Heart right ventricle (tissue), 16 donors: ENCODE results near the gene GPC5. TPM values are rescaled to one million over a fixed set of nuclear protein-coding genes. Genes with fewer than 3 reads are reported as not detected.

Experiments
- ATAC-seq, 8 donors: fragments of 200-7000 bp; cut with Tn5 transposase; one replicate each; pipeline ENCODE4 v1.9.1; 2020; ENCODE audit warnings: mild to moderate bottlenecking in 8 of 8, moderate library complexity in 8 of 8, moderate number of reproducible peaks in 1 of 8
- DNase-seq, 2 donors: peaks; one replicate each; pipeline ENCODE4 v3.0.0-alpha.2; 2020
- H3K27ac ChIP-seq, 10 donors: fragments of 200-600 bp; sonication (generic) in 2 of 10; one replicate each; pipeline versions ENCODE4 v1.5.0 to v1.8.0; 2020 to 2022; ENCODE audit warnings: mild to moderate bottlenecking in 3 of 10
- H3K27me3 ChIP-seq, 7 donors: fragments of 200-600 bp; one replicate each; pipeline ENCODE4 v1.8.0; 2021 to 2022; ENCODE audit warnings: mild to moderate bottlenecking in 2 of 7
- H3K36me3 ChIP-seq, 9 donors: fragments of 200-600 bp; sonication (generic) in 1 of 9; one replicate each; pipeline versions ENCODE4 v1.5.0 to v1.8.0; 2020 to 2022; ENCODE audit warnings: mild to moderate bottlenecking in 2 of 9
- H3K4me1 ChIP-seq, 9 donors: fragments of 200-600 bp; sonication (generic) in 1 of 9; one replicate each; pipeline versions ENCODE4 v1.5.0 to v1.8.0; 2020 to 2022; ENCODE audit warnings: mild to moderate bottlenecking in 4 of 9
- H3K4me3 ChIP-seq, 10 donors: fragments of 200-600 bp; sonication (generic) in 2 of 10; one replicate each; pipeline versions ENCODE4 v1.5.0 to v1.8.0; 2020 to 2022; ENCODE audit warnings: mild to moderate bottlenecking in 7 of 10, moderate library complexity in 2 of 10
- H3K9me3 ChIP-seq, 11 donors: fragments of 200-600 bp in 10 of 11; sonication (generic) in 2 of 11; one replicate each; pipeline versions ENCODE4 v1.5.0 to v1.8.0; 2013 to 2022; ENCODE audit warnings: mild to moderate bottlenecking in 2 of 11, control low read depth in 1 of 11, moderate library complexity in 1 of 11
- WGBS, 2 donors: extraction: QIAGEN DNeasy Blood & Tissue Kit; methylation state at CpG; one replicate each; pipeline ENCODE4 v1.1.7; 2013; ENCODE audit warnings: inconsistent platforms in 1 of 2; 5-methylcytosine and 5-hydroxymethylcytosine counted together
- intact Hi-C, 10 donors: fragments of 100-400 bp; cut with DNase I; formaldehyde crosslinking; loops; one replicate each; pipeline versions ENCODE4 v1.11.1 to v1.14.2; 2022
- polyA plus RNA-seq, 2 donors: library from polyadenylated mRNA; stranded (reverse); fragments of 200-250 nt; gene quantifications; one replicate each; pipeline ENCODE4 v1.2.3, GENCODE V29; 2013
- total RNA-seq, 10 donors: library from RNA; stranded (reverse); fragmentation: NEBNext Ultra II Directional in 3 of 10; extraction: Animal tissue kit (Norgen Biotek cat#: 25700) in 3 of 10; gene quantifications; one replicate each; pipeline versions ENCODE4 v1.2.1 to v1.2.4, GENCODE V29; 2021 to 2023
- TF ChIP-seq, protein P1 (sequence below), 9 donors: fragments of 200-600 bp; sonication (generic) in 2 of 9; IDR thresholded peaks; one replicate each; pipeline versions ENCODE4 v1.5.0 to v1.8.0; 2021 to 2022; ENCODE audit warnings: antibody characterized with exemption in 9 of 9, mild to moderate bottlenecking in 5 of 9, moderate library complexity in 1 of 9
- donor health status: Arrhythmogenic right ventricular cardiomyopathy.
- donor health status: ischemic (EF 13 %, LVEDD 7.1; RV severe dilation, severe dysfunction).
- donor health status: healthy with polysubstance abuse.
- donor health status: DM: no; HTN: yes; CAD: no.
- donor health status: DM: no; HTN: no; CAD: no.
- donor health status: ischemic (EF 25% LVEDD 6.9; RV normal size, moderate dysfunction).
- donor health status: ischemic (EF 25% LVEDD 5.7; RV mildly dilated, moderate dysfunction).
- donor health status: healthy.
- donor health status: DM: yes; HTN: yes; CAD: no.
- donor health status: Ischemic cardiomyopathy.
- donor health status: ischemic (EF 35%, LVEDD 5.7; RV mildly dilated, moderate dysfunction).
- donor health status: nonischemic (EF 11% LVEDD 7.7; RV severe dilation, severe dysfunction).
- donor health status: DM: yes; HTN: yes; CAD: no.
- donor health status: PGD.
- donor health status: ischemic (EF 29% LVEDD 5.4; RV normal size, mild dysfunction).
- donor health status: nonischemic (EF 23%, LVEDD 6.1; RV moderate dilation, normal function).

The GPC5 gene
- total and polyA plus RNA-seq, 12 donors, result 0.01 to 3.5 (median 0.70) TPM; not detected in 1

DNA sequence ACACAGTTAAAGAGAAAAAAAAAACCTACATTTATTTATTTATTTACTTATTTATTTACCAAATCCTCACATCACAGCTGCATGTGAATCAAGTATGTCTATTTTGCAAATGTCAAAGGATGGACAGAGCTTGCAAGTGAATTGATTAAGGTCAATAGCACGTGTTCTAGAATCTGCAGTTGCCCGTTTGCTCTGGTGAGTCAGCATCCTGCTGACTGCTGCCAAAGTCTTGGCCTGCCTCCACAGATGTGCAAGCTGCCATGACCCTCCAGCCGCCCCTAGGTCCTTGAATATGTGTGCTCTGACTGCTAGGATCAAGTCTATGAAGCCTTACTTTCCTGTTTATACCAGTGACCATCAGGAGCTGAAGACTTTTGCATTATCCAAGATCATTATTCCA is 320.6 kb downstream of the GPC5 start:
- 19 to 21% methylated on average over 3 of the region's 3 CpGs for WGBS, 2 donors
- Histone ChIP-seq H3K9me3 (no peaks in the 10 kb centered on the region), H3K27me3 (no peaks in the 10 kb centered on the region), H3K27ac (no peak overlapping the region), H3K4me1 (no peaks in the 10 kb centered on the region), H3K4me3 (no peak overlapping the region), H3K36me3 (no peaks in the 10 kb centered on the region)
- DNase-seq (peak in 1 of 2 donors; percentile 12), ATAC-seq (peak in 1 of 8 donors; percentile 84)
- TF ChIP-seq, protein P1, sequence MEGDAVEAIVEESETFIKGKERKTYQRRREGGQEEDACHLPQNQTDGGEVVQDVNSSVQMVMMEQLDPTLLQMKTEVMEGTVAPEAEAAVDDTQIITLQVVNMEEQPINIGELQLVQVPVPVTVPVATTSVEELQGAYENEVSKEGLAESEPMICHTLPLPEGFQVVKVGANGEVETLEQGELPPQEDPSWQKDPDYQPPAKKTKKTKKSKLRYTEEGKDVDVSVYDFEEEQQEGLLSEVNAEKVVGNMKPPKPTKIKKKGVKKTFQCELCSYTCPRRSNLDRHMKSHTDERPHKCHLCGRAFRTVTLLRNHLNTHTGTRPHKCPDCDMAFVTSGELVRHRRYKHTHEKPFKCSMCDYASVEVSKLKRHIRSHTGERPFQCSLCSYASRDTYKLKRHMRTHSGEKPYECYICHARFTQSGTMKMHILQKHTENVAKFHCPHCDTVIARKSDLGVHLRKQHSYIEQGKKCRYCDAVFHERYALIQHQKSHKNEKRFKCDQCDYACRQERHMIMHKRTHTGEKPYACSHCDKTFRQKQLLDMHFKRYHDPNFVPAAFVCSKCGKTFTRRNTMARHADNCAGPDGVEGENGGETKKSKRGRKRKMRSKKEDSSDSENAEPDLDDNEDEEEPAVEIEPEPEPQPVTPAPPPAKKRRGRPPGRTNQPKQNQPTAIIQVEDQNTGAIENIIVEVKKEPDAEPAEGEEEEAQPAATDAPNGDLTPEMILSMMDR (IDR thresholded peaks at IDR 0.05), result no peak
- intact Hi-C loops, result no loop called here

DNA sequence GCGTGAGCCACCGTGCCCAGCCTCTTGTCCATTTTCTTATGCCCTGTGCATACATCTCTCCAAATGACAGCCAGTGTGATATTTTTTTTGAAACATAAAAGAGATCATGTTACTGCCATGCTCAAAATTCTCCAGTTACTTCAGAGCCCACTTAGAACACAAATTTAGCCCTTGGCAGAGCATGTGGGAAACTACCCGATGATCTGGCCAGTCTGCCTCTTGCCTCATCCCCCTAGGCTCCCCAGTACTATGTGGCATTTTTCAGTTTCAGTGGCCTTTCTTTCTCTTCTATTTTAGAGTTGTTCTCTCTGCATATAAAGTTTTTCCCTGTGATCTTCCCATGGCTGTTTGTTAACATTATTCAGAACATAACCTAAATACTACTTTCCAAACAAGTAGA is 323.0 kb downstream of the GPC5 start:
- DNase-seq, result no peak
- Histone ChIP-seq H3K4me3 (no peak overlapping the region), H3K9me3 (no peaks in the 10 kb centered on the region), H3K27me3 (no peaks in the 10 kb centered on the region), H3K27ac (no peak overlapping the region), H3K4me1 (no peaks in the 10 kb centered on the region), H3K36me3 (no peaks in the 10 kb centered on the region)
- peak in 2 of 8 donors; percentile 42 to 45 for ATAC-seq
- TF ChIP-seq, protein P1 (IDR thresholded peaks at IDR 0.05), result no peak
- WGBS, 2 donors, result 47 to 55% methylated on average over 3 of the region's 3 CpGs
- intact Hi-C loops, result loop anchor here in 6 of 10 donors (2.0 to 5.0 kb wide), 4 partner anchors 339 to 589 kb away; no protein-coding TSS in a partner anchor

DNA sequence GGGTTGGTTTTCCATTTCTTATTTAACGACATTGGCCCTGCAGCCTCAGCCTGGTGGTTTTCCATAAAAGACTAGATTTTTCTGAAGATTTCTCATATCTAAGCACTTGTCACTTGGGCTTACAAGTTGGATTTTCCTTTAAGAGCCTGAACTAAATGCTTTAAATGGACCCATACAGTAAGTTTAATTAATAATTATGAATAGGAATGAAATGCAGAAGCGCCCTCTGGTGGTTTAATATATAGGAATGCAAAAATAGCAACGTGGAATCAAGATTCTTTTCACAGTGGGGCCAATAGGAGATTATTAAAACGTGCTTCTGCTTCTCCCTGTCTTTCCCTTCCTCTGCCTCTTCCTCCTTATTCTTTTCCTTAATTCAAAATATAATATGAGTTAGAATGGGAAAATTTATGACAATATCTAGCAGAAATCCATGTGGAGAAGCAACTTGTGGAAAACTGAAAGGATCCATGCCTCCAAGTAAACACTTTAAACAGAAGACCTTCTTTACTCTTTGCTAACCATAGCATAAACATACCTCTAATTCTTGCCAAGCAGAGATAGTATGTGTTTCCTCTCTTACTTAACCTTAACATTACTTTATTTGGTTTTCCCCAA is 324.0 kb downstream of the GPC5 start:
- no peaks in the 10 kb centered on the region for H3K9me3 ChIP-seq
- TF ChIP-seq, protein P1 (IDR thresholded peaks at IDR 0.05), result peak; percentile 22 to 71 (median 62)
- intact Hi-C loops, result loop anchor here in 5 of 10 donors (2.0 to 5.0 kb wide), 4 partner anchors 340 to 590 kb away; no protein-coding TSS in a partner anchor
- no peaks in the 10 kb centered on the region for H3K27me3 ChIP-seq
- no peaks in the 10 kb centered on the region for H3K36me3 ChIP-seq
- H3K4me3 ChIP-seq, result no peak overlapping the region
- ATAC-seq (no peak), DNase-seq (no peak)
- H3K4me1 ChIP-seq, result no peaks in the 10 kb centered on the region
- H3K27ac ChIP-seq, result no peak overlapping the region
- WGBS, 2 donors, result 24% methylated on average over 4 of the region's 4 CpGs

DNA sequence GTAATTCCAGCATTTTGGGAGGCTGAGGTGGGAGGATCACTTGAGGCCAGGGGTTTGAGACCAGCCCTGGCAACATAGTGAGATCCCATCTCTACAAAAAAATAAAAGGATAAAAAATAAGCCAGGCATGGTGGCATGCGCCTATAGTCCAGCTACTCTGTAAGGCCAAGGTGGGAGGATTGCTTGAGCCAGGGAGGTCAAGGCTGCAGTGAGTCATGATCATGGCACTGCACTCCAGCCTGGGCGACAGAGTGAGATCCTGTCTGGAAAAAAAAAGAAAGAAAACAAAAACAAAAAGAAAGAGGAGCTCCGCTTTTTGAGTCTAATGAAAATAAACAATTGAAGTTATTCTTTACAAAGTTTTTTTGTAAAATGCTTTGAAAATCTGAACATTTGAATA is 326.2 kb downstream of the GPC5 start:
- H3K36me3 ChIP-seq, result no peaks in the 10 kb centered on the region
- TF ChIP-seq, protein P1 (IDR thresholded peaks at IDR 0.05), result no peak
- H3K4me3 ChIP-seq, result no peak overlapping the region
- WGBS, 2 donors, result 48 to 64% methylated on average over 3 of the region's 3 CpGs
- DNase-seq (no peak), ATAC-seq (no peak)
- H3K9me3 ChIP-seq, result no peaks in the 10 kb centered on the region
- intact Hi-C loops, result loop anchor here in 5 of 10 donors (5.0 kb wide), 3 partner anchors 342 to 592 kb away; no protein-coding TSS in a partner anchor
- no peak overlapping the region for H3K27ac ChIP-seq
- no peaks in the 10 kb centered on the region for H3K4me1 ChIP-seq
- H3K27me3 ChIP-seq, result no peaks in the 10 kb centered on the region
